Retinal pigment epithelial cell (primary cell): ENCODE measurements around the gene KRT33B.

Experiments used
- DNase-seq: peaks from one replicate; pipeline ENCODE4 v3.0.0-alpha.2; 2010; ENCODE audit warnings: low read depth
- H3K4me3 ChIP-seq: 2 replicates; pipeline ENCODE4 v1.5.1; 2011; ENCODE audit warnings: mild to moderate bottlenecking, low read length, control low read depth, moderate library complexity
- CTCF ChIP-seq: conservative IDR thresholded peaks from 2 replicates; pipeline ENCODE4 v1.5.1; 2011; ENCODE audit warnings: low read depth, low read length, control low read depth, inconsistent platforms

The KRT33B gene

DNA sequence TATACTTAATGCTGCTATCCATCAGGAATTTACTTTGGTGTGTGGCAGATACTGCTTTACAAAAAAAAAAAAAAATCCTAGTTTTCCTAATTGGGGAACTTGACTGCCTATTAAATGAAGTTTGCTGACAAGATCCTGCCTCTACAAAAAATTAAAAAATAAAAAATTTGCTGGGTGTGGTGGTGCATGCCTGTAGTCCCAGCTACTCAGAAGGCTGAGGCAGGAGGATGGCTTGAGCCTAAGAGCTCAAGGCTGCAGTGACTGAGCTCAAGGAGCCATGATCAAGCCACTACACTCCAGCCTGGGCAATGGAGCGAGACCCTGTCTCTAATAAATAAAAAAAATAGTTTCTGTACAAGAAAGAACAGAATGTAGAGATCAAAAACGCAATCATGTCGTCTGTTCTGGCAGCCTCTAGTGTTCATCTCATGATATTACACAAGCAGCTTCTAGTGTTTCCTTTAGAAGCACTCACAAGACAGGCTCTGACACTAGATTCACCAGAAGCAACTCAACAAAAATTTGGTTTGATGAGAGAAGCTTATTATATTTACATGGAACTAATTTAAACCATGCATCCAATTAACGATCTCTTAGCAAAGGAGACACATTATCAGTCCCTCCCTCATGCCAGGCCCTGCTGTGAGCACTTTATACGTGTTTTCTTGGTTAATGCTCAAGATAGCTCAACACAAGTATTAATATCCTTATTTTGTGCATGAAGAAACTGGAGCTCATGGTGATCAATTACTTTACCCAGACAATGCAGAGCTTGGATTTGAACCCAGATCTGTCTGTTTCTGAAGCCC lies 47.3 kb downstream of the KRT33B start:
- DNase-seq = peak; percentile 15
- peak; percentile 92 for TF ChIP-seq CTCF
- no peak overlapping the region for H3K4me3 ChIP-seq

- DNase-seq = no peak
These were observed 51.4 kb downstream of the KRT33B start for GRCh38 chr17:41318231-41318630.

GRCh38 chr17:41315814-41316445 lies 53.7 kb downstream of the KRT33B start:
- H3K4me3 ChIP-seq = no peak overlapping the region
- no peak for DNase-seq
- no peak for TF ChIP-seq CTCF

More at GRCh38 chr17:41318231-41318630, 51.4 kb downstream of the KRT33B start:
- H3K4me3 ChIP-seq = no peak overlapping the region
- no peak for TF ChIP-seq CTCF

- no peak for TF ChIP-seq CTCF
- DNase-seq = no peak
- H3K4me3 ChIP-seq = no peak within 1 kb of the TSS
These were observed 54.3 kb downstream of the KRT33B start, which contains the start of gene KRTAP17-1 for GRCh38 chr17:41315204-41315794. Gene KRTAP17-1, minus strand, starts transcription at chr17:41315710. Its CDS starts 60 bp downstream, at chr17:41315650.
